GM18873 (cell line): ENCODE measurements around the gene FAM8A1.

Source experiments
- ATAC-seq: cut with Tn5 transposase; IDR thresholded peaks from one replicate; pipeline ENCODE4 v1.9.1; 2021; ENCODE audit warnings: mild to moderate bottlenecking, moderate library complexity, moderate number of reproducible peaks; ENCODE audit not compliant: unreplicated experiment, low FRiP score

FAM8A1 gene

DNA sequence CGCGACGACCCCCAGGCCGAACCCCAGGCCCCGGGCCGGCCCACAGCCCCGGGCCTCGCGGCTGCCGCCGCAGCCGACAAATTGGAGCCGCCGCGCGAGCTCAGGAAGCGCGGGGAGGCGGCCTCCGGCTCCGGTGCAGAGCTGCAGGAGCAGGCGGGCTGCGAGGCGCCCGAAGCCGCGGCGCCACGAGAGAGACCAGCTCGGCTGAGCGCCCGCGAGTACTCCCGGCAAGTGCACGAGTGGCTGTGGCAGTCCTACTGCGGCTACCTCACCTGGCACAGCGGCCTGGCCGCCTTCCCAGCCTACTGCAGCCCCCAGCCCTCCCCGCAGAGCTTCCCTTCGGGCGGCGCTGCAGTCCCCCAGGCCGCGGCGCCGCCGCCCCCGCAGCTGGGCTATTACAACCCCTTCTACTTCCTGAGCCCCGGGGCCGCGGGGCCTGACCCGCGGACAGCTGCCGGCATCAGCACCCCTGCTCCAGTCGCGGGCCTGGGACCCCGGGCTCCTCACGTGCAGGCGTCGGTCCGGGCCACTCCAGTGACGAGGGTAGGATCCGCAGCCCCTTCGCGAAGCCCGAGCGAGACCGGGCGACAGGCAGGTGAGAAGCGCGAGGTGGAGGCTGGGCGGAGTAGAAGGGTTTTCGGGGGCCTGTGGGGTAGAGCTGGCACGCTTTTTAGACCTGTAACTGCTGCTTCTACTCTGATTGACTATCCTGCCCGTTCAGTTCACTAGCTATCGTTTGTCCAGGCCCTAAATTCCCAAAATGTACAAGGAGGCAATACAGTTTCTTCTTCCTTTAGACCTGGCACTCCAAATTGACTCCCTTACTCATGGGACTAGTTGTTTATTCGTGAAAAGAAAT lies 654 bp downstream of the FAM8A1 start:
- peak; percentile 38 for ATAC-seq

GRCh38 chr6:17601386-17601703 lies 1.2 kb downstream of the FAM8A1 start:
- no peak for ATAC-seq

DNA sequence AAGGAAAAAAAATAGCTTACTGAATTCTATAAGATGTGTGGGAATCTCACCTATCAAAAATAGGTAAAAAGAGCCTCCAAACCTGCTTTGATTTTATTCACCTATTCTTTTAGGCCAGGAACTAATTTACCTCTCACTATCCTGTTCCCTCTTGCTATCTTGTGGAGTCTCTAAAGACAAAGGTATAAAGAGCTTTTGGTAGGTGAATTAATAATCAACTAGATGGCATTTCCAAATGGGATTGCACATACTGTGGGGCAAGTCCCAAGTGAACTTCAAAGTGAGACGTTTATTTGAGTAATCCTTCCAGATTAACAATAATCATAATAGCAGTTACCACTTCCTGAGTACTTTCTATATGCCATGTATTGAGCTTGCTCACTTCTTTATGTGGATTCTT lies 2.8 kb downstream of the FAM8A1 start:
- no peak for ATAC-seq

DNA sequence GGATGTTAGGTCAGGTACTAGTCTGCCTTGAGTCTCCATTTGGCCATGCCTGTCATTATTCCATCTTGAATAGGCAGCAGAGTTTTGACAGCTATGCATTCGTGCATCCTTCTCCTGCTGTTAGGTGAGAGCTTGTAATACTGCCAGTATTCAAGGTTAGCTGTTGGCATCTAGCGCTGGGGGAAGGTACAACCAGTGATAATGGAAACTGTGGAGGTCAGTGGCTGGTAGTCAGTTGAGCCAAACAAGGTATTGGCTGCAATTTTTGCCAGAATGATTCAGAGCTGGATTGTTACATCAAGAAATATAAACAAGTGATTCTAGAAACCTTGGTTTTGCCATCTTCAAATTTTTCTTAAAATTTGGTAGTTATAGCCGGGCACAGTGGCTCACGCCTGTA lies 6.5 kb downstream of the FAM8A1 start:
- no peak for ATAC-seq

DNA sequence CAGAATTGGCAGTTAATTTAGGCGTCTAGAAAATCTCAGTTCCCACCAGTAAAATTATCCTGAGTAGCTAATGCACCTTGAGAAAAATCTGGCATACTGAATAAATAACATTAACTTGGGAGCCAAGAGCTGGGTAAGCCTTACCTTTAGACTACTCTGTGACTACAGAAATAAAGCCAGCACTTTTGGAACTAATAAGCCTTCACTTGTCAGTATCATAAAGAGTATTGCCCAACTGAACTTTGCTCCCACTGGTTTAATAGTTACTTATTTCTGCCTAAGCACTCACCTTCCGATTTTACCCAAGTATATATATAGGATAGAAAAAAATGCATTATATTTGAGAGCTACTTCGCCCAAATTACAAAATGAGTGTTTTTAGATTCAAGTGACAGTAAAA lies 10.7 kb downstream of the FAM8A1 start:
- no peak for ATAC-seq

GRCh38 chr6:17612048-17612447 lies 11.9 kb downstream of the FAM8A1 start:
- ATAC-seq: no peak

DNA sequence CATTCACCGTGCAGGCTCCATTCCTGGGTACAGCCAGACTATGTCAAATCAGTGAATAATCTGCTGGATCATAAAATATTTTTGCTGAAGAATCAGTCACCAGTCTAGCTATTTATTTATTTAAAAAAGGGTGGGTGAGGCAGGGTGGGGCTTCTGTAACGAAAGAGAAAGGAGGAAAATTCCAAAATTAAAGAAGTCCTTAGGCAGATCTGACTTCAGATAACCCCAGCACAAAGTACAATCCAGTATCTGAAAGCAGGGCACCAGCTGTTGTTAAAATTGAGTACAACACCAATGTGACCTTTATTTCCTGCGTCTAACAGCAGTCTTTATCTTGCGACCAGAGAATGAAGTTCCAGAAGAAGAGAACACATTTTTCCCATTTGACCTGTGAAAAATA lies 15.7 kb downstream of the FAM8A1 start:
- ATAC-seq: no peak

GRCh38 chr6:17621003-17621402 lies 20.9 kb downstream of the FAM8A1 start:
- no peak for ATAC-seq

DNA sequence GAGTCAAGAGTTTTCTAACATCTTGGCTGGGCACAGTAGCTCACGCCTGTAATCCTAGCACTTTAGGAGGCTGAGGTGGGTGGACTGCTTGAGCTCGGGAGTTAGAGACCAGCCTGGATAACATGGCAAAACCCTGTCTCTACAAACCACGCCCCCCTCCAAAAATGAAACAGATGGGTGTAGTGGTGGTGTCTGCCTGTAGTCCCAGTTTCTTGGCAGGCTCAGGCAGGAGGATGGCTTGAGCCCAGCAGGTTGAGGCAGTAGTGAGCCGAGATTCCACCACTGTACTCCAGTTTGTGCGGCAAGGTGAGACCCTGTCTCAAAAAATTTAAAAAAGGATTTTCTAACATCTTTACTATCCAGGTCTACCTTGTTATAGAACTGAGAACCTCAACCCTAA lies 22.0 kb downstream of the FAM8A1 start:
- ATAC-seq: no peak

- no peak for ATAC-seq
Measured at GRCh38 chr6:17624396-17624795, 24.3 kb downstream of the FAM8A1 start.

GRCh38 chr6:17628873-17629272 lies 28.8 kb downstream of the FAM8A1 start:
- no peak for ATAC-seq

DNA sequence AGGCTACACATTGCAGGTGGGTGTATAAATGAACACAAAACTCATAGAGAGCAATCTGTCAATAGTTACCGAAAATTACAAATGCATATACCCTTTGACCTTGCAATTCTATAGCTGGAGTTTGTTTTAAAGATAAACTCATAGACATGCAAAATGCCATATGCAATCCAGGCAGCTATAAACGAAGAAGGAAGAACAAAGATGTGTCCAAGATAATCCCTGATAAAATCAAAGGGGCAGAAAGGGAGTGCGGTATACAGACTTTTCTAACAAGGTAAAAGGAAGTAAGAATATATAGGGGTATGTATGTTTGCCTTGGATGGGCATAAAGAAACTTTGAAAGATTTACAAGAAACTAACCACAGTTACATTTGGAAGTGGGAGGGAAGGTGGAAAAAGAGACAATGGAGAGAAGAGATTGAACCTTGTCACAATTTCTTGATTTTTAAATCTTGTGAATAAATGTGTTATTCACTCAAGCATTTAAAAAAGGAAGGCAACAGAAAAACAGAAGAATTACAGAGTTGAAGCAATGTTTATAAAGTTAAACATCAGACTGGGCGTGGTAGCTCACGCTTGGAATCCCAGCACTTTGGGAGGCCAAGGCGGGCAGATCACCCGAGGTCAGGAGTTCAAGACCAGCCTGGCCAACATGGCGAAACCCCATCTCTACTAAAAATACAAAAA lies 29.9 kb downstream of the FAM8A1 start:
- ATAC-seq: no peak

GRCh38 chr6:17630511-17631073 lies 30.5 kb downstream of the FAM8A1 start:
- ATAC-seq: no peak

- ATAC-seq: no peak
Measured at GRCh38 chr6:17632934-17633333, 32.8 kb downstream of the FAM8A1 start.

GRCh38 chr6:17633465-17634188 lies 33.5 kb downstream of the FAM8A1 start:
- no peak for ATAC-seq

- no peak for ATAC-seq
Measured at GRCh38 chr6:17635568-17635967, 35.5 kb downstream of the FAM8A1 start.

- ATAC-seq: no peak
Measured at GRCh38 chr6:17638212-17638715, 38.2 kb downstream of the FAM8A1 start.

DNA sequence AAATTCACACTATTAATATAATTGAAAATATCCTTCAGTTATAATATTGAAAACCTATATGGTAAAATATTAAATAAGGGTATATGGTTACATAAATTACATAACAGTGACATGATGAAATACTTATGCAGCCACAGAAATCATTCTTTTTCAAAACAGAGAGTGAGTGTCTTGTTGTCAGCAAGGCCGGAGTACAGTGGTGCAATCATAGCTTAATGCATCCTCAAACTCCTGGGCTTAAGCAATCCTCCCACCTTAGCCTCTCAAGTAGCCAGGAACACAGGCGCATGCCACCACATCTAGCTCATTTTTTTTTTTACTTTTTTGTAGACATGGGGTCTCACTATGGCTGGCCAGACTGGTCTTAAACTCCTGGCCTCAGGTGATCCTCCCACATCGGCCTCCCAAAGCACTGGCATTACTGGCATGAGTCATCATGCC lies 40.4 kb downstream of the FAM8A1 start:
- ATAC-seq: no peak

GRCh38 chr6:17648745-17649144 lies 48.6 kb downstream of the FAM8A1 start:
- ATAC-seq: no peak

DNA sequence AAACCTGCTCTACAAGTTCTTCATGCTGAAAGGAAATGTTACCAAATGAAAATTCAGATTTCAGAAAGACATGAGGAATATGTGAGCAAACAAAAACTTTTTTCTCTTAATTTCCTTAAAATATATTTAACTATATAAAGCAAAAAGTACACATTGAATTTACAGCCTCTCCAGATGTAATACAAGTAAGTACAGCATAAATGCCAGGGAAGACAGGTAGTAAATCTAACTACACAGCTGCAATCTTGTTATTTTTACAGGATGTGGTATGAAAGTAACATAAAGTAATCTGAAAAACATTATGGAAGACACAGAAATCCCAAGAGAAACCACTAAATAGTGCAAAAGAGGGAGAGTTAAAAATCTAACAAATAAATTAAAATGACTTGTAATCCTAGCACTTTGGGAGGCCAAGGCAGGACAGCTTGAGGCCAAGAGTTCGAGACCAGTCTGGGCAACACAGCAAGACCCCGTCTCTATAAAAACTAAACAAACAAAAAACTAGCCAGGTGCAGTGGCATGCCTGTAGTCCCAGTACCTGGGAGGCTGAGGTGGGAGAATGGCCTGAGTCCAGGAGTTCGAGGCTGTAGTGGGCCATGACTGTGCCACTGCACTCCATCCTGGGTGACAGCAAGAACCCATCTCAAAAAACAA lies 50.7 kb downstream of the FAM8A1 start:
- no peak for ATAC-seq
